ENCODE results near the gene EEIG2. TPM values are rescaled to one million over a fixed set of nuclear protein-coding genes. Genes with fewer than 3 reads are reported as not detected.

The EEIG2 gene
- total RNA-seq, 1 experiment from 2014 or later = 16.0 TPM

GRCh38 chr1:108606478-108606877 lies 46.6 kb downstream of the EEIG2 start (continued):
- no peak for TF ChIP-seq CTCF (IDR thresholded peaks at IDR 0.05 in 2 of 3, conservative IDR thresholded peaks at IDR 0.05 in 1 of 3; ENCODE audit: borderline replicate concordance in 1 of 3, insufficient read depth in 1 of 3, low read depth in 2 of 3, low read length in 2 of 3)
- no peak for TF ChIP-seq ZBTB33 (IDR thresholded peaks at IDR 0.05; ENCODE audit: extremely low read depth, insufficient replicate concordance, low read length)
- no peak for TF ChIP-seq SIN3A (IDR thresholded peaks at IDR 0.05; ENCODE audit: low read depth)
- TF ChIP-seq POLR2A (IDR thresholded peaks at IDR 0.05; ENCODE audit: borderline replicate concordance, extremely low read depth, insufficient read depth, insufficient read length) = no peak
- no peak for TF ChIP-seq ZFX (IDR thresholded peaks at IDR 0.05)

GRCh38 chr1:108609483-108610049 lies 49.7 kb downstream of the EEIG2 start:
- ChIA-PET CTCF (no interaction called here), POLR2A (no interaction called here), RAD21 (ENCODE audit: low non-redundant PET in 1 of 2, low total read pairs in 2 of 2, uncharacterized antibody in 2 of 2, unreplicated experiment in 2 of 2) (no interaction called here)
- Histone ChIP-seq H2AFZ (ENCODE audit: low read depth, low read length, poor library complexity, severe bottlenecking) (no peak overlapping the region), H3K36me3 (ENCODE audit: control insufficient read depth in 1 of 2, insufficient read depth in 2 of 2, low read length in 2 of 2) (no peaks in the 10 kb centered on the region), H3K9ac (ENCODE audit: low read length) (no peak overlapping the region), H3K9me2 (ENCODE audit: insufficient read depth) (no peaks in the 10 kb centered on the region), H3K4me2 (ENCODE audit: low read length) (no peak overlapping the region), H3K4me1 (ENCODE audit: control insufficient read depth in 1 of 2, insufficient read depth in 2 of 2, low read length in 2 of 2) (no peaks in the 10 kb centered on the region), H3K4me3 (replicated peaks in 1 of 2; ENCODE audit: low read depth in 1 of 2, low read length in 2 of 2) (no peak overlapping the region), H3K79me2 (ENCODE audit: insufficient read depth, low read length) (no peaks in the 10 kb centered on the region), H3K9me3 (ENCODE audit: control insufficient read depth in 1 of 2, insufficient read depth in 1 of 2, low read depth in 1 of 2, low read length in 2 of 2) (no peaks in the 10 kb centered on the region), H3K27ac (ENCODE audit: low read depth, low read length) (no peak overlapping the region), H3K27me3 (ENCODE audit: insufficient read depth, low read length) (no peaks in the 10 kb centered on the region), H4K20me1 (ENCODE audit: insufficient read depth) (no peaks in the 10 kb centered on the region)
- intact Hi-C loops (cut with micrococcal nuclease) = no loop called here
- BruUV-seq (replicated peaks) = no TSS peak
- no peak for DNase-seq (ENCODE audit: low read depth, low spot score)
- ATAC-seq = no peak
- TF ChIP-seq ZBTB33 (IDR thresholded peaks at IDR 0.05; ENCODE audit: extremely low read depth, insufficient replicate concordance, low read length) (no peak), SRF (IDR thresholded peaks at IDR 0.05; ENCODE audit: low read depth) (no peak), JUND (IDR thresholded peaks at IDR 0.05) (no peak), CTCF (IDR thresholded peaks at IDR 0.05 in 2 of 3, conservative IDR thresholded peaks at IDR 0.05 in 1 of 3; ENCODE audit: borderline replicate concordance in 1 of 3, insufficient read depth in 1 of 3, low read depth in 2 of 3, low read length in 2 of 3) (no peak), CEBPB (IDR thresholded peaks at IDR 0.05; ENCODE audit: low read depth) (no peak), TCF7L2 (IDR thresholded peaks at IDR 0.05; ENCODE audit: borderline replicate concordance, extremely low read depth, insufficient read depth, insufficient read length) (no peak), POLR2AphosphoS5 (IDR thresholded peaks at IDR 0.05; ENCODE audit: low read depth, low read length) (no peak), POLR2A (IDR thresholded peaks at IDR 0.05; ENCODE audit: borderline replicate concordance, extremely low read depth, insufficient read depth, insufficient read length) (no peak), SIN3A (IDR thresholded peaks at IDR 0.05; ENCODE audit: low read depth) (no peak), EZH2 (IDR thresholded peaks at IDR 0.05) (no peak), SP1 (IDR thresholded peaks at IDR 0.05; ENCODE audit: low read depth) (no peak), ZNF274 (IDR thresholded peaks at IDR 0.05; ENCODE audit: low read depth, low read length) (no peak), MAX (IDR thresholded peaks at IDR 0.05) (no peak), CBX3 (IDR thresholded peaks at IDR 0.05; ENCODE audit: low read depth) (no peak)
